ENCODE results near the gene CYP3A4.
"Not testable (repeated sequence)": the region's sequence is repeated elsewhere in the genome, so short reads cannot be mapped to it uniquely, and the experiment has no call there.

The CYP3A4 gene

GRCh38 chr7:99784007-99784406 is at the start of gene CYP3A4:
TSS of gene CYP3A4 (minus strand) at chr7:99784184. CDS start at chr7:99784081, 103 bp downstream.
- no peak for DNase-seq

DNA sequence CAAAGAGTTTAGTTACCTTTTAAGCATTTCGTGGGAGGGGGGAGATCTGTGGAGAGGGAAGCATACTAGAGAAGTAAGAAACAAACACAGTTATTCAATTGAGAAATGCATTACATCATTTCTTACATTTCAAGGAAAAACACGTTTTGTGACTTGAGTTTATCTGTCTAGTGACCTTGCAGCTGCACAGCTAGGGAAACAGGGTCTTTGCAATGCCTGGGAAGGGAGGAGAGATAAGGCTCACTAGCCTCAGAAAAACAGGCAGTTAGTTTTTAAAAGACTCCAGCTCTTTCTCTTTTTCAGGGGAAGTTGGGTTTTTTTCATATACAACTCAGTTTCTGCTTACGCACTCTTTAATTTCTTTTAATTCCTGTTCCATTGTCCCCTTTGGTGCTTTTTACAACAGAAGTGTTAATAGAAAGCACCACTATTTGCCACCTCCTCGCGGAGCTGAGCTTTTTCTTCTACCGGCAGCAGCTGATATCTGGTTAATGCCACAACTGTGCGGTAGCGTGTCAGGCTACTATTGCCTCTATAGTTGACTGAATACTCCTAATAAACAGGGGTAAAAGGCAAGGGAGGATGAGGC is 49.4 kb upstream of the CYP3A4 start:
- no peak for DNase-seq

GRCh38 chr7:99831595-99831994 is 47.6 kb upstream of the CYP3A4 start:
- no peak for DNase-seq

GRCh38 chr7:99829524-99830160 is 45.7 kb upstream of the CYP3A4 start:
- DNase-seq, result no peak

DNA sequence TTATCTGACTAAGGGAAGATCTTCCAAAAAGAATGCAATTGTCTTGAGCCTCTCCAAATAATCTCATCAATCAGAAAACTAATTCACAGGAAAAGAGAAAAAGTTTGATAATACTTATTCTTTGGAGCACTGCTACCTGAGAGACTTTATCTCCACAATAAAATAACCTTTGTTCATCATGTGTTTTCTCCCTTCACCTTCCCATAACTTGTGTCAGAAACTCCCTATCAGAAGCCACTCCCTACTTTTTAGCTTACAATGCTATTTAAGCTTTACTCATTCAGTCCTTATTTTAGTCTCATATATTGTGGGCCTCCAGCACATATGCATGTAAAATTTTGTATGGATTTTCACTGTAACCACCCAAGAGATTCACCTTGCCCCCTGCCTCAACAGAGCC is 44.8 kb upstream of the CYP3A4 start:
- DNase-seq, result no peak

DNA sequence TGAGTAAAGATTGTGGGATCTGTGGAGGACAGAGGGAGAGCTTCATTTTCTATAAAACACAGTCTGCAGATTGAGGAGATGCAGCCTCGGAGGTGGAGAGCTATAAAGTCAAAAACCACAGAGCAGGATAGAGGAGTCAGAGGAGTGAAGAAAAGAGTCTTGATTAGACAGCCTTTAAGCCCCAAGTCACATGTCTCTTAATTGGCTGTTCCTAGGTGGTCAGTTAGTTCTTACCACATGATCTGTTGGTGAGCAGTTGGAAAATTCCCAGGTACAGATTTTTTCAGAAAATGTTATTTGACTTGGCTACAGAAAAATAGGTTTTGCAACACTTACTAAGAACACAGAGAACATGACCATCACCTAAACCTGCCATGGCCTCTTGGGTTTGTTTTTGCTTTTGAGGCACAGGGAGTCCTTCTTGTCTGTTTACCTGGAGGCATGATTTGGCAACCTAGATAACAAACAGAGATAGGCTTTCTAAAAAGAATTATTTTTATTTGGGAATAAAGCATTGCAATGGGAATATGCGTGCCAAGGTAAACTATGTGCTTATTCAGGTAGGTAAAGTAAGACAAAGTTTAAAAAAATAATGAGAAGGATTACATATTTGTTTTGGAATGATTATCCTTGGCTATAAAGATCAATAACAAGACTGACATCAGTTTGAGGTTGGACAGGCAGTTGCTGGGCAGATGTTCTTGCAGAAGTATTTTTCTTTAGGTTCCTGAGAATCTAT is 43.2 kb upstream of the CYP3A4 start:
- no peak for DNase-seq

- no peak for DNase-seq
These were observed 41.9 kb upstream of the CYP3A4 start for GRCh38 chr7:99825873-99826272.

GRCh38 chr7:99825452-99825851 is 41.5 kb upstream of the CYP3A4 start:
- no peak for DNase-seq

DNA sequence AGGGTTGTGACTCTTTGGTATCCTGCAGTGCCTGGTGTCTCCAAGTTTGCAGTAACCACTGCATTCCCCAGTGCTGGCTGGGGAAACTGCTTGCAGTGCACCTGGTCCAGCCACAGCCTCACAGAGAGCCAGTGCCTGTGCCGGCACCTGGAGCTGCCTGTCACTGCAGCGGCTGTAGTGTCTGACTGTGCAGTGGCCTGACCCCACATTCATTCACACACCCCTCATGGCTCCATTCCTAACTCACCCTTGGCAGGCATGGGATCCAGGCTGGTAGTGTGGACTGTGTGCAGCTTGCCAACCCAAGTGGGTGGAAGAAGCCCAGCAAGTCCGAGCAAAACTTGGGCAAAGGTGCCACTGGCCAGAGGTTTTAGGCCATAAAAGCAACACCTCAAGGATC is 40.1 kb upstream of the CYP3A4 start:
- no peak for DNase-seq

DNA sequence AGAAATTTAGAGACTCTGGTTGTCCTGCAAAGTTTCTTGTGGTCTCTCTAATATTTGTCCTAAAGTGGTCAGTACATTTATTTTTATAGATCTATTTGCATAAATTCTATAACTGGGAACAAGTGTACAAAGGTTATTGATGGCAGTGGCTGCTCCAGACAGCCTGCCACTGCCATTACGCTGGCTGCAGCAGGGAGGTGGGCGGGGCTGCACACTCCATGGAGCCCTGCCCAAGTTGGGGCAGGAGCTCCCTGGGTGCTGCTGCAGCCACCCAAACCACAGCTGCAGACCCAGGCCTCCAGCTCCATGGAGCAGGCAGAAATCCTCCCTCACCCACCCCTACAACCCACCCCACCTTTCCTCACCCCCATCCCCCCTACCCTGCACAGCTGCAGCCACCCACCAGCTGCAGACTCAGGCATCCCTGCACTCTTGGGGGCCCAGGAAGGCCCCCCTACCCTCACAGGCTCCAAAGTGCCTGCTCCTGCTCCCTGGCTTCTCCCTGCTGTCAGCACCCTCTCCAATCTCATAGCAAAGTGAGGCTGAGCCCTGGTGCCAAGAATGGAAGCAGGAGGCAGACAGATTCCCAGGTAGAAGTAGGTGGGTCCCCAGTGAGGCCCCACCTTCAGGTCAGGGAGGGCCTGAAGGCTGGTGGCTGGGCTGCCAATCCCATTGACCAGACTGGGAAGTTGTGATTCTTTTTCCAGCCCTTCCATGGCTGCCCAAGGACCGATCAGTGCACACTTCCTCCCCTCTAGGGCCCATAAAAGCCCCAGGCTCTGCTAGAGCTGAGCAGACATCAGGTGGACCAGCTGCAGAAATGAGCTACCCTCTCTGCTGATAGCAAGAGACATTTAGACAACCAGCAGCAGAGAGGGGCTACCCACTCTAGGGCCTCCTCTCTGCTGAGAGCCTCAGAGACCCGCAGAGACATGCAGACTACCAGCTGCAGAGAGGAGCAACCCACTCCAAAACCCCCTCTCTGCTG is 39.0 kb upstream of the CYP3A4 start:
- no peak for DNase-seq

- DNase-seq, result no peak
These were observed 36.5 kb upstream of the CYP3A4 start for GRCh38 chr7:99820408-99821027.

DNA sequence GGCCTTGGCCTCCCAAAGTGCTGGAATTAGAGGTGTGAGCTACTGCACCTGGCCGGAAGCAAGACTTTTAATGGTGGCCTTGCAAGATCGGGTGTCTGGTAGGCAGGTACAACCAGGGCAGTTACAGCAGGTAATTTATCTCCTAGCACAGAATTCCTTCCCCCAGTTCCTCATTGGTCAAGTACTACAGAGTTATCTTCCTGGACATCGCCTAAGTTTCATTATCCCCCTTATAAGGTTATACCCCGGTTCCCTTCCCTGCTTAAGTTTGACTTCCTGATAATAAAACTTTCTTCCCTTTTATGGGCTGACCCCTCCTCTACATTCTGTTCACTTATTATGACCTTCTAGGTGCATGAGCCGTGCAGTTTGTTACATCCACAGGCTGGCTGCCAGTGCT is 24.8 kb upstream of the CYP3A4 start:
- no peak for DNase-seq

- DNase-seq, result no peak
These were observed 23.0 kb upstream of the CYP3A4 start for GRCh38 chr7:99806839-99807478.

GRCh38 chr7:99805641-99806040 is 21.7 kb upstream of the CYP3A4 start:
- no peak for DNase-seq

DNA sequence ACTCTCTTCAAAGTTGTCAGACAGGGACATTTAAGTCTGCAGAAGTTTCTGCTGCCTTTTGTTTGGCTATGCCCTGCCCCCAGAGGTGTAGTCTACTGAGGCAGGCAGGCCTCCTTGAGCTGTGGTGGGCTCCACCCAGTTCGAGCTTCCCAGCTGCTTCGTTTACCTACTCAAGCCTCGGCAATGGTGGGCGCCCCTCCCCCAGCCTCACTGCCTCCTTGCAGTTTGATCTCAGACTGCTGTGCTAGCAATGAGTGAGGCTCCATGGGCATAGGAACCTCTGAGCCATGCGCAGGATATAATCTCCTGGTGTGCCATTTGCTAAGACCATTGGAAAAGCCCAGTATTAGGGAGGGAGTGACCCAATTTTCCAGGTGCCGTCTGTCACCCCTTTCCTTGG is 19.1 kb upstream of the CYP3A4 start:
- not testable (repeated sequence) for DNase-seq

- DNase-seq, result not testable (repeated sequence)
These were observed 17.4 kb upstream of the CYP3A4 start for GRCh38 chr7:99801407-99801806.

DNA sequence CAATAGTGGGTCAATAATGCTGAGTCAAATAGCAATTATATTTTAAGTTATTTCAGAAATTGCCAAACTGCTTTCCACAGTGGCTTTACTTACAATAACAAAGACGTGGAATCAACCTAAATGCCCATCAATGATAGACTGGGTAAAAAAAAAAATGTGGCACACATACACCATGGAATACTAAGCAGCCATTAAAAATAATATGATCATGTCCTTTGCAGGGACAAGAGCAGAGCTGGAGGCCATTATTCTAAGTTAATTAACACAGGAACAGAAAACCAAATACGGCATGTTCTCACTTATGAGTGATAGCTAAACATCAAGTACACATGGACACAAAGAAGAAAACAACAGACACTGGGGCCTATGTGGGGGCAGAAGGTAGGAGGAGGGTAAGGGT is 15.0 kb upstream of the CYP3A4 start:
- DNase-seq, result no peak

DNA sequence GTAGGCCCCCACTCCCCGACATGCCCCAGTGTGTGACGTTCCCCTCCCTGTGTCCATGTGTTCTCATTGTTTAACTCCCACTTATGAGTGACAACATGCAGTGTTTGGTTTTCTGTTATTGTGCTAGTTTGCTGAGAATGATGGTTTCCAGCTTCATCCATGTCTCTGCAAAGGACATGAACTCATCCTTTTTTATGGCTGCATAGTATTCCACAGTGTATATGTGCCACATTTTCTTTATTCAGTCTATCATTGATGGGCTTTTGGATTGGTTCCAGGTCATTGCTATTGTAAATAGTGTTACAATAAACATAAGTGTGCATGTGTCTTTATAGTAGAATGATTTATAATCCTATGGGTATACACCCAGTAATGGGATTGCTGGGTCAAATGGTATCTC is 11.9 kb upstream of the CYP3A4 start:
- not testable (repeated sequence) for DNase-seq

DNA sequence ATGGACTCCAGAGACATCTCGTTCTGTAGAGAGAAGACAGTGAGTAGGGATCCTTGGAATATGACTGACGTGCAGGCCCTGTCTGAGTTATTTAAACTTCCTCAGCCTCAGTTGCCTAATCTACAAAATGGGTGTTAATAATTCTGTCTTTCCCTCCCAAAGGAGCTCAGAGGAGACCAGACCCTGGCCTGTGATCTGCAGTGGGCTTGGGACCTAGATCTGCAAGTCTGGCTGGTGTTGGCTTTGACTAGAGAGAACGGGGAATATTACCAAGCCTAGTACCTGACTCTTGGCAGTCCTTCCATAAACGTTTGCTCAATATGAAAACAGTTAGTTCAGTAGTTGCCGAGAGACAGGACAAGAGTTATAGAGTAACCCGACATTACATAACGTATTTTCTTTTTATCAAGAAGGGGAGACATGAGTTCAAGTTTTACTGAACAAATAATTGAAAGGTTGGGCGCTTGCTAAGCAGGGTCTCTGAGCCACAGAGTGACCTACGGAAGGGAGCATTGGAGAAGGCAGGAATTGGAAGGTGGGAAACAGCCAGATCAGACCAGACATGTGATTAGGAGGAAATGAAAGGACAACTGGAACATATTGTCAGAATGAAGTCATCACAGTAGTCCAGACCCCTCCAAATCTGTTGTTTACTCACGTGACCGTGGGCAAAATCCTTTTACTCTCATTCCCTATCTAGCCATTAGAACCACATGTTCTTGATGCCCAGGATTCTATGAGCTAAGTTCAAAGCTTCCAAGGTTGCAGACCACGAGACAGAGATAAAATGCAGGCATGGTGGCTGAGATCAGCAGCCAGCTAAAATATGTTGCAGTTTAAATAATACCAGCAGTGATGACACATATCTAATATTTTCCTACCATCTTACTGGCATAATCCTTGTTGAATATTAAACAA is 10.9 kb upstream of the CYP3A4 start:
- DNase-seq, result no peak

- DNase-seq, result no peak
These were observed 9.5 kb upstream of the CYP3A4 start for GRCh38 chr7:99793443-99793842.

- DNase-seq, result no peak
These were observed 9.0 kb upstream of the CYP3A4 start for GRCh38 chr7:99792967-99793366.
